ENCODE measurements around the gene SUMF1. TPM values are rescaled to one million over a fixed set of nuclear protein-coding genes. Genes with fewer than 3 reads are reported as not detected.
"Not testable (repeated sequence)": the region's sequence is repeated elsewhere in the genome, so short reads cannot be mapped to it uniquely, and the experiment has no call there.

SUMF1 gene
- total RNA-seq, 1 experiment from 2014 or later = 79.1 TPM

- no peak for DNase-seq
- BruUV-seq (replicated peaks) = no TSS peak
- Histone ChIP-seq H3K4me3 (ENCODE audit: low read length) (no peak overlapping the region), H3K9me2 (replicated peaks; ENCODE audit: low read length) (no peaks in the 10 kb centered on the region), H3K4me1 (ENCODE audit: insufficient read depth, low read length) (no peaks in the 10 kb centered on the region), H3K27ac (ENCODE audit: low read length) (no peak overlapping the region), H4K20me1 (ENCODE audit: low read length) (no peaks in the 10 kb centered on the region), H3K9ac (ENCODE audit: low read length) (no peak overlapping the region), H3K4me2 (ENCODE audit: low read length) (no peak overlapping the region), H3K9me3 (ENCODE audit: low read length) (no peaks in the 10 kb centered on the region), H3K36me3 (ENCODE audit: low read depth, low read length) (no peaks in the 10 kb centered on the region), H3K27me3 (ENCODE audit: low read length) (no peaks in the 10 kb centered on the region), H3F3A (ENCODE audit: low read length, unreplicated experiment) (no peaks in the 10 kb centered on the region), H2AFZ (ENCODE audit: low read length) (no peak overlapping the region), H3K79me2 (ENCODE audit: low read length) (no peaks in the 10 kb centered on the region)
- ATAC-seq = no peak
- ChIA-PET POLR2A (ENCODE audit: unreplicated experiment) (no interaction called here), CTCF (interaction anchor here (0.6 kb wide), 1 partner anchor 25 kb away, joined by 3 read pairs; no protein-coding TSS in a partner anchor)
- intact Hi-C loops (cut with micrococcal nuclease) = no loop called here
- TF ChIP-seq, protein P1, sequence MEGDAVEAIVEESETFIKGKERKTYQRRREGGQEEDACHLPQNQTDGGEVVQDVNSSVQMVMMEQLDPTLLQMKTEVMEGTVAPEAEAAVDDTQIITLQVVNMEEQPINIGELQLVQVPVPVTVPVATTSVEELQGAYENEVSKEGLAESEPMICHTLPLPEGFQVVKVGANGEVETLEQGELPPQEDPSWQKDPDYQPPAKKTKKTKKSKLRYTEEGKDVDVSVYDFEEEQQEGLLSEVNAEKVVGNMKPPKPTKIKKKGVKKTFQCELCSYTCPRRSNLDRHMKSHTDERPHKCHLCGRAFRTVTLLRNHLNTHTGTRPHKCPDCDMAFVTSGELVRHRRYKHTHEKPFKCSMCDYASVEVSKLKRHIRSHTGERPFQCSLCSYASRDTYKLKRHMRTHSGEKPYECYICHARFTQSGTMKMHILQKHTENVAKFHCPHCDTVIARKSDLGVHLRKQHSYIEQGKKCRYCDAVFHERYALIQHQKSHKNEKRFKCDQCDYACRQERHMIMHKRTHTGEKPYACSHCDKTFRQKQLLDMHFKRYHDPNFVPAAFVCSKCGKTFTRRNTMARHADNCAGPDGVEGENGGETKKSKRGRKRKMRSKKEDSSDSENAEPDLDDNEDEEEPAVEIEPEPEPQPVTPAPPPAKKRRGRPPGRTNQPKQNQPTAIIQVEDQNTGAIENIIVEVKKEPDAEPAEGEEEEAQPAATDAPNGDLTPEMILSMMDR (conservative IDR thresholded peaks at IDR 0.05; ENCODE audit: low read depth, low read length) = no peak
- TF ChIP-seq EZH2 (IDR thresholded peaks at IDR 0.05; ENCODE audit: low read length, unreplicated experiment) (no peak), EZH2phosphoT487 (IDR thresholded peaks at IDR 0.05; ENCODE audit: borderline replicate concordance, low read length) (no peak)
Measured at GRCh38 chr3:4332991-4333390, 134.1 kb downstream of the SUMF1 start.

GRCh38 chr3:4332574-4332973, 134.5 kb downstream of the SUMF1 start:
- Histone ChIP-seq H4K20me1 (ENCODE audit: low read length) (no peaks in the 10 kb centered on the region), H3K9me2 (replicated peaks; ENCODE audit: low read length) (no peaks in the 10 kb centered on the region), H3F3A (ENCODE audit: low read length, unreplicated experiment) (no peaks in the 10 kb centered on the region), H3K79me2 (ENCODE audit: low read length) (no peaks in the 10 kb centered on the region), H3K4me1 (ENCODE audit: insufficient read depth, low read length) (no peaks in the 10 kb centered on the region), H2AFZ (ENCODE audit: low read length) (no peak overlapping the region), H3K9ac (ENCODE audit: low read length) (no peak overlapping the region), H3K27me3 (ENCODE audit: low read length) (no peaks in the 10 kb centered on the region), H3K27ac (ENCODE audit: low read length) (no peak overlapping the region), H3K36me3 (ENCODE audit: low read depth, low read length) (no peaks in the 10 kb centered on the region), H3K4me2 (ENCODE audit: low read length) (no peak overlapping the region), H3K9me3 (ENCODE audit: low read length) (no peaks in the 10 kb centered on the region), H3K4me3 (ENCODE audit: low read length) (no peak overlapping the region)
- POLR2A ChIA-PET (ENCODE audit: unreplicated experiment) = no interaction called here
- intact Hi-C loops (cut with micrococcal nuclease) = no loop called here
- no TSS peak for BruUV-seq (replicated peaks)
- TF ChIP-seq EZH2 (IDR thresholded peaks at IDR 0.05; ENCODE audit: low read length, unreplicated experiment) (no peak), EZH2phosphoT487 (IDR thresholded peaks at IDR 0.05; ENCODE audit: borderline replicate concordance, low read length) (no peak)
- TF ChIP-seq, protein P1 (conservative IDR thresholded peaks at IDR 0.05; ENCODE audit: low read depth, low read length) = no peak
- DNase-seq (no peak), ATAC-seq (no peak)
- CTCF ChIA-PET = interaction anchor here (0.6 kb wide), 1 partner anchor 26 kb away, joined by 3 read pairs; no protein-coding TSS in a partner anchor

DNA sequence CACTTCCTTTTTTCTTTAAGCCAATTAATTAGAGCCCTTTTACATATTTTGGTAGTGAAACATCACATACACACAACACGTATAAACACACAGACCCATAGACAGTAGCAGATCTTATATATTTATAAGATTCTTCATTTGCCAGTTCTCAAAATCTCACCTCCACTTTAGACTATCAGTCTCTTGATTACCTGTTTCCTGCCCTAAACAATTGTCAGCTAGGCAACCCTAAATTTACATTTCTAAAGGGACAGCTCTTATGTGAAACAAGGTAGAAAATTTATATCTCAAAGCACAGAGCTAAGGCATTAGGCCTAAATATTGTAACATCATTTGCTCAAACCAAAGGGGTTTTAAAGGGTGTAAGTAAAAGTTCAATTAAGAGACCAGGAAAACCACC, 135.0 kb downstream of the SUMF1 start:
- no peaks in the 10 kb centered on the region for H3K4me1 ChIP-seq (ENCODE audit: insufficient read depth, low read length)
- no peaks in the 10 kb centered on the region for H3K9me2 ChIP-seq (replicated peaks; ENCODE audit: low read length)
- ChIA-PET CTCF (no interaction called here), POLR2A (ENCODE audit: unreplicated experiment) (no interaction called here)
- H4K20me1 ChIP-seq (ENCODE audit: low read length) = no peaks in the 10 kb centered on the region
- no peaks in the 10 kb centered on the region for H3K27me3 ChIP-seq (ENCODE audit: low read length)
- BruUV-seq (replicated peaks) = no TSS peak
- TF ChIP-seq, protein P1 (conservative IDR thresholded peaks at IDR 0.05; ENCODE audit: low read depth, low read length) = no peak
- TF ChIP-seq EZH2phosphoT487 (IDR thresholded peaks at IDR 0.05; ENCODE audit: borderline replicate concordance, low read length) (no peak), EZH2 (IDR thresholded peaks at IDR 0.05; ENCODE audit: low read length, unreplicated experiment) (no peak)
- H3K36me3 ChIP-seq (ENCODE audit: low read depth, low read length) = no peaks in the 10 kb centered on the region
- ATAC-seq (no peak), DNase-seq (no peak)
- H3F3A ChIP-seq (ENCODE audit: low read length, unreplicated experiment) = no peaks in the 10 kb centered on the region
- no peak overlapping the region for H3K9ac ChIP-seq (ENCODE audit: low read length)
- H3K9me3 ChIP-seq (ENCODE audit: low read length) = no peaks in the 10 kb centered on the region
- no peak overlapping the region for H3K4me2 ChIP-seq (ENCODE audit: low read length)
- no peak overlapping the region for H3K27ac ChIP-seq (ENCODE audit: low read length)
- no peaks in the 10 kb centered on the region for H3K79me2 ChIP-seq (ENCODE audit: low read length)
- no peak overlapping the region for H3K4me3 ChIP-seq (ENCODE audit: low read length)
- no peak overlapping the region for H2AFZ ChIP-seq (ENCODE audit: low read length)
- intact Hi-C loops (cut with micrococcal nuclease) = no loop called here

- H3K4me1 ChIP-seq (ENCODE audit: insufficient read depth, low read length); H2AFZ ChIP-seq (ENCODE audit: low read length); H3K27me3 ChIP-seq (ENCODE audit: low read length); H3K36me3 ChIP-seq (ENCODE audit: low read depth, low read length); H3K4me3 ChIP-seq (ENCODE audit: low read length); H3K9me2 ChIP-seq (replicated peaks; ENCODE audit: low read length); H3K9me3 ChIP-seq (ENCODE audit: low read length); H3F3A ChIP-seq (ENCODE audit: low read length, unreplicated experiment); intact Hi-C loops (cut with micrococcal nuclease); H3K9ac ChIP-seq (ENCODE audit: low read length); H3K4me2 ChIP-seq (ENCODE audit: low read length); ATAC-seq; CTCF ChIA-PET; H3K79me2 ChIP-seq (ENCODE audit: low read length); DNase-seq; BruUV-seq (replicated peaks); POLR2A ChIA-PET (ENCODE audit: unreplicated experiment); H3K27ac ChIP-seq (ENCODE audit: low read length); H4K20me1 ChIP-seq (ENCODE audit: low read length): not testable (repeated sequence)
Measured at GRCh38 chr3:4329806-4330205, 137.3 kb downstream of the SUMF1 start.

Data from PC-3 (cell line).